Erythroblast (primary cell): Measurements from ENCODE around the gene UACA.

Experiments used
- GATA1 ChIP-seq: IDR thresholded peaks from 2 replicates; pipeline ENCODE4 v1.6.1; 2011; ENCODE audit warnings: low read depth, mild to moderate bottlenecking, control low read depth, low read length, moderate library complexity
- POLR2A ChIP-seq: IDR thresholded peaks from 2 replicates; pipeline ENCODE4 v1.6.1; 2011; ENCODE audit warnings: mild to moderate bottlenecking, low read length

GRCh38 chr15:70768257-70768883 is 5.0 kb upstream of the UACA start:
- TF ChIP-seq POLR2A (no peak), GATA1 (no peak)
